ENCODE measurements around the gene CD80. TPM values are rescaled to one million over a fixed set of nuclear protein-coding genes. Genes with fewer than 3 reads are reported as not detected.
"Not testable (repeated sequence)": the region's sequence is repeated elsewhere in the genome, so short reads cannot be mapped to it uniquely, and the experiment has no call there.

CD80 gene
- total RNA-seq, 4 donors from 2014 or later, result not detected

- no peak for TF ChIP-seq CTCF (IDR thresholded peaks at IDR 0.05)
- no peak for TF ChIP-seq EP300 (IDR thresholded peaks at IDR 0.05)
- TF ChIP-seq POLR2AphosphoS5 (IDR thresholded peaks at IDR 0.05), result no peak
- no peak for TF ChIP-seq POLR2A (IDR thresholded peaks at IDR 0.05)
- H3K4me3 ChIP-seq, result no peak overlapping the region
- WGBS, result 71% methylated on average over 5 of the region's 5 CpGs
- no peak for DNase-seq (ENCODE audit: low spot score in 2 of 2)
- no peaks in the 10 kb centered on the region for H3K9me3 ChIP-seq
- no peaks in the 10 kb centered on the region for H3K27me3 ChIP-seq
- H3K4me1 ChIP-seq, result no peaks in the 10 kb centered on the region
- no peaks in the 10 kb centered on the region for H3K36me3 ChIP-seq
- H3K27ac ChIP-seq, result no peak overlapping the region
These were observed 5.5 kb downstream of the CD80 start for GRCh38 chr3:119553823-119554415.

GRCh38 chr3:119552928-119553327, 6.5 kb downstream of the CD80 start:
- H3K36me3 ChIP-seq; DNase-seq (ENCODE audit: low spot score in 2 of 2); H3K9me3 ChIP-seq; H3K27me3 ChIP-seq; H3K4me3 ChIP-seq; H3K4me1 ChIP-seq; H3K27ac ChIP-seq: not testable (repeated sequence)
- 93% methylated on average over 6 of the region's 6 CpGs for WGBS

GRCh38 chr3:119551598-119551997, 7.8 kb downstream of the CD80 start:
- no peak overlapping the region for H3K4me3 ChIP-seq
- no peaks in the 10 kb centered on the region for H3K36me3 ChIP-seq
- no peaks in the 10 kb centered on the region for H3K9me3 ChIP-seq
- no peak for TF ChIP-seq CTCF (IDR thresholded peaks at IDR 0.05)
- no peak for TF ChIP-seq EP300 (IDR thresholded peaks at IDR 0.05)
- TF ChIP-seq POLR2AphosphoS5 (IDR thresholded peaks at IDR 0.05), result no peak
- TF ChIP-seq POLR2A (IDR thresholded peaks at IDR 0.05), result no peak
- H3K4me1 ChIP-seq, result no peaks in the 10 kb centered on the region
- DNase-seq (ENCODE audit: low spot score in 2 of 2), result no peak
- H3K27ac ChIP-seq, result no peak overlapping the region
- no peaks in the 10 kb centered on the region for H3K27me3 ChIP-seq
- 64% methylated on average over 2 of the region's 5 CpGs for WGBS

GRCh38 chr3:119550192-119550910, 9.1 kb downstream of the CD80 start:
- H3K27ac ChIP-seq, result no peak overlapping the region
- no peak overlapping the region for H3K4me3 ChIP-seq
- H3K27me3 ChIP-seq, result no peaks in the 10 kb centered on the region
- no peak for TF ChIP-seq POLR2A (IDR thresholded peaks at IDR 0.05)
- TF ChIP-seq EP300 (IDR thresholded peaks at IDR 0.05), result no peak
- TF ChIP-seq CTCF (IDR thresholded peaks at IDR 0.05), result no peak
- no peak for TF ChIP-seq POLR2AphosphoS5 (IDR thresholded peaks at IDR 0.05)
- H3K4me1 ChIP-seq, result no peaks in the 10 kb centered on the region
- no peak for DNase-seq (ENCODE audit: low spot score in 2 of 2)
- no peaks in the 10 kb centered on the region for H3K9me3 ChIP-seq
- 96% methylated on average over 9 of the region's 9 CpGs for WGBS
- no peaks in the 10 kb centered on the region for H3K36me3 ChIP-seq

- H3K27me3 ChIP-seq, result no peaks in the 10 kb centered on the region
- no peaks in the 10 kb centered on the region for H3K9me3 ChIP-seq
- TF ChIP-seq POLR2A (IDR thresholded peaks at IDR 0.05) (no peak), POLR2AphosphoS5 (IDR thresholded peaks at IDR 0.05) (no peak), CTCF (IDR thresholded peaks at IDR 0.05) (no peak), EP300 (IDR thresholded peaks at IDR 0.05) (no peak)
- no peaks in the 10 kb centered on the region for H3K4me1 ChIP-seq
- WGBS, result 30% methylated on average over 3 of the region's 3 CpGs
- H3K4me3 ChIP-seq, result no peak overlapping the region
- DNase-seq (ENCODE audit: low spot score in 2 of 2), result no peak
- H3K36me3 ChIP-seq, result no peaks in the 10 kb centered on the region
- H3K27ac ChIP-seq, result no peak overlapping the region
These were observed 11.1 kb downstream of the CD80 start for GRCh38 chr3:119548341-119548740.
